GM18907 (cell line): ENCODE results near the gene LNX2.

Experiments
- ATAC-seq: cut with Tn5 transposase; IDR thresholded peaks from one replicate; pipeline ENCODE4 v1.9.1; 2021; ENCODE audit warnings: mild to moderate bottlenecking, moderate library complexity; ENCODE audit not compliant: unreplicated experiment

Gene LNX2

DNA sequence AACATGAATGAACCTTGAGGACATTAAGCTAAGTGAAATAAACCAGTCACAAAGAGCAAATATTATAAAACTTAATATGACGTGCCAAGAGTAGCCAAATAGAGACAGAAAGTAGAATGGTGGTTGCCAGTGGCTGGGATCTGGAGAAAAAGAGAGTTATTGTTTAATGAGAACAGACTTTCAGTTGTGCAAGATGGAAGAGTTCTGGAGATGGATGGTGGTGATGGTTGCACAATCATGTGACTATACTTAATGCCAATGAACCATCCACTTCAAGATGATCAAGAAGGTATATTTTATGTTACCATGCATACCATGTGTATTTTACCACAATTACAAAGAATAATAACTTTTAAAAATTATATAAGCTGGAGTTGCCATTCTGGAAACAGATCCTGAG lies 104.2 kb downstream of the LNX2 start:
- ATAC-seq = no peak

DNA sequence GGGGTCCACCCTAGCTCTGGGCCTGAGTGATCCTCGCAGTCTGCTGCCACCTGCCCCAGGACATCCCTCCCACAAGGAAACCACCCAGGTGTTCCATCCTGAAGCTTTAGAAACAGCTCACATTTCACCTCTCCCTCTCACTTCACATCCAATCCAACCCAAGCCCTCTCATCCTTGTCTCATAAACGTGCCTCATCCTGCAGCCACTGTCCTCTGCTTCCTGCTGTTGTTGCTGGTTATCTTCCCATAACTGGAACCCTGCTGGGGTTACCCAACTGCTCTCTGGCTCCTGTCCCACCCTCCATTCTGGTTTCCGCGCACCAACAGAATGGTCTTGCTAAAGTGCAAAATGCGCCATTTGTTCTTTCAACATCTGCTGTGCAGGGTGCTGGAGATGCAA lies 110.2 kb downstream of the LNX2 start:
- no peak for ATAC-seq

DNA sequence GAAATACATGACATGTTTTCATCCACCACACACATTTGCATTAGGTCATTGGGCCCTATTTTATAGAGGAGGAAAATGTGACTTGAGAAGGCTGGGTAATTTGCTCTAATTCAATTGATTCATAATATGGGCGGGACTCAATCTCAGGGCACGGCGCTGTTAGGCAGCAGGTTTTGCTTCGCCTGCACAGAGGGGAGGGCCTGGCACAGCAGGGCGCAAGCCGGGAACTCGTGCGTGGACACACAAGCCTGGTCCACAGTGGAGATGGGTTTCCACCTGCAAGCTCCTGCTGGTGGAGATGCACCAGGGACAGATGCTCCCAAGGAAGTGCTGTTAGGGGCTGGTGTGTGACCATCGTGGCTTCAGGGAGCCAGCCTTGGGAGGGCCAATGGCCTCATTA lies 111.5 kb downstream of the LNX2 start:
- no peak for ATAC-seq

DNA sequence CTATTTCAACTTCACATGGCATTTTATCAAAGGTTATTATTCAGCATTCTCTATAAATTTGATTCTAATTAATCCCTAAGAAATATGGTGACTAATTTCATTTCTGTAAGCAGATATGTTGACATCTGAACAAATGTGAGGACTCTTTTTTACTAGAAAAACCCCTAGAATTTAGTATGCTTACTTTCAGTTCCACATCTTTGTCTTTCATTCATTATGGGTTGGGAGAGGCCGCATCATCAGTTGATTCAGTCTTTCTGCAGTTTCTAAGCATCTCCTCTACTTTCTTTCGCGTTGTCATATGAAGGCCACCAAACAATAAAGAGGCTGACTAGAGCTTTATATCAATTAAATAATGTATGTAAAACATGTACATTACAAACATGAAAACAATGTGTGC lies 114.5 kb downstream of the LNX2 start:
- ATAC-seq = no peak

- ATAC-seq = no peak
These were observed 115.5 kb downstream of the LNX2 start for GRCh38 chr13:27504868-27505194.

DNA sequence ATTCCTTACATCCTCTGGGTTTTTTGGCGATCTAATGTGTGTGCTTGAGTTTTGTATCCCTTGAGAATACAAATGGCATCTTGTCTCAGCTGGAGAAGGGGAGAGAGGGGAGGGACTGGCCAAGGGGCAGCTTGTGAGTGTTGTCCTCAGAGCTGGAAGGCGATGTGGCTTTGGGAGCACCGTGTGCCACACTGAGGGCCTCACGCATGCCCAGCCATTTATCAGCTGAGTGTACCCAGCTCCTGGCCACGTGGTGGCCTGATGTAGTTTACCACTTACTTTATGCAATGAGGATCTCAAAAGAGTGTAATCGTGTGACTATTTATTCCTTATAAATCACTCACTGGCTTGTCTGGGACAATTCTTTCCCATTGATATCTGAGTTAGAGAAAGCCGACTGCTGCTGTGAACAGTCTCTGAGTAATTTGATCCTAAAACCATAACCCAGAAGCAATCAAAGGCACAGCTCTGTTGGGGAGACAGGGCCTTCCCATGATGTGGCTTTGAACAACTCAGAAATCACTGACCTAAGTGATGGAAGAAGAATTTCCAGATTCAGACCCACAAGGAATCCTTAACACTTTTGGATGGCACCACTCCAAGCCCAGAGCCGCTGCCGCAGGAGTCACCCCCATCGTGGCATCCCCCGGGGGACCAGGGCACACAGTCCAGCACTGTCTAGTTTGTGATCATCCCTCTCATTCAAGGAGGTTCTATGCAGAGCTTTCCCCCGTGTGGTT lies 116.0 kb downstream of the LNX2 start:
- no peak for ATAC-seq

GRCh38 chr13:27500806-27501534 lies 119.4 kb downstream of the LNX2 start:
- no peak for ATAC-seq

GRCh38 chr13:27497563-27498230 lies 122.6 kb downstream of the LNX2 start:
- ATAC-seq = no peak

DNA sequence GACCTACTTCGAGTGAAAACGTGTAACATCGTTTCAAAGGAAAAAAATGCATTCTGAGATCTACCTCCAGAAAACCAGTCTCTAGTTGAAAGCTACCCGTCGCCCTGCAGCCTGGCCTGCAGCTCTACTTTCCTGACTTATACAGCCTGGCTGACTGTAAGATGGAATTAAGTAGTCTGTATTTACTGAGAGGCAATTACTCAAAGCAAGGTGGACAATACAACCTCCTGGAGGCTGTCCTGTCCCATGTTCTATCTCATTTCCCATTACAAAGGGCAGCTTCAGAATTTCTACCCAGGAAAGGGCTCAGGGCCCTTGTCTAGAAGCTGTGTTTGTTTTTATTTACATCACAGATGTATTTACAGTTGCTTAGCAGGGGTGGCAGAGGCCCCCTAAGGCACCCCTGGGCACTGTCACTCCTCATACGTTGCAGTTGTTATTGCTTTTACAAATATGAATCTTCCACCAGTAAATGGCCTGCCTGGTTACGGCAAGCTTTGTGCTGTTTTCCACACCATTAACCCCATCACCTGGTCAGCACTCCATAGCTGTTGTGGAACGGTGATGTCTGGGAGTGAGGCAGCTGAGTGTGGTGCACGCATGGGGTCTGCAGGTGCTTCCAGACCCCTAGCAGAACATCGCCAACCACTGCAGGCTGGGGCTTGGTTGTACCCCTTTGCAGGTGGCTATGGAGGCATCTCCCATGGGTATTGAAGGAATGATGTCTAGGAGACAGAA lies 123.6 kb downstream of the LNX2 start:
- no peak for ATAC-seq

DNA sequence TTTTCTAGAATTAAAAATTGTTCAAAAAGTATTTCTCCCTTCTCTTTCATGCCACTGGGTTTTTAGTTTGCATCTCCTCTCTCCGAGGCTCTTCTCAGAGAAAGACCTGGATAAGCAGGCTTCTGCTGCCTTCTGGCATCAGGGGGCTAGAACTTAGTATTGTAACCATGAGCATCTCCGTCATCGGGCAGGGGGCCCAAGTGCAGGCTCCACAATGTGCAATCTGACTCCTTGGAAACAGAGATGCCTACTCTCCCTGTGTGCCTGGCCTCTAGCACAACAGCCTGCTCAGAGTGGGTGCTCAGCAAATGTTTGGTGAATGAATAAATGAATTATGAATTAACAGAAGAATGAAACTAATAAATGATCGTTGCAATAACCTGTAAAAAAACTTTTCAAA lies 124.3 kb downstream of the LNX2 start:
- no peak for ATAC-seq
